ENCODE results near the gene MRAP. TPM values are rescaled to one million over a fixed set of nuclear protein-coding genes. Genes with fewer than 3 reads are reported as not detected.

MRAP gene
- total and polyA plus RNA-seq, 10 of the 15 experiments (the other 5 are each of a cell fraction or from before 2014, with no cell fraction given), result 0.34 to 1.2 TPM; not detected in 8

GRCh38 chr21:32311621-32312020, 13.0 kb downstream of the MRAP start:
- ChIA-PET CTCF (no interaction called here), POLR2A (no interaction called here), RAD21 (ENCODE audit: unreplicated experiment) (no interaction called here), SMC1A (ENCODE audit: uncharacterized antibody, unreplicated experiment) (no interaction called here)
- BruUV-seq (replicated peaks), result no TSS peak
- Histone ChIP-seq H3K9ac (ENCODE audit: control insufficient read depth, insufficient read depth, low read length) (no peak overlapping the region), H3K4me2 (ENCODE audit: control insufficient read depth, insufficient read depth) (no peak overlapping the region), H4K20me1 (ENCODE audit: control insufficient read depth, insufficient read depth) (no peaks in the 10 kb centered on the region), H3K27me3 (replicated peaks in 1 of 2; ENCODE audit: control insufficient read depth in 2 of 2, insufficient read depth in 2 of 2, low read length in 1 of 2) (no peaks in the 10 kb centered on the region), H3K79me2 (ENCODE audit: control insufficient read depth, insufficient read depth, low read length) (no peaks in the 10 kb centered on the region), H3K4me1 (ENCODE audit: control insufficient read depth, insufficient read depth, low read length) (no peaks in the 10 kb centered on the region), H3K27ac (ENCODE audit: control insufficient read depth, insufficient read depth) (no peak overlapping the region), H2AFZ (ENCODE audit: control insufficient read depth, low read depth, low read length) (no peak overlapping the region), H3K9me3 (replicated peaks; ENCODE audit: control insufficient read depth, insufficient read depth, low read length) (no peaks in the 10 kb centered on the region), H3K4me3 (no peak overlapping the region), H3K36me3 (ENCODE audit: control insufficient read depth in 2 of 2, insufficient read depth in 2 of 2, low read length in 1 of 2) (peaks cover 15 to 17% of the 10 kb centered on the region in 2 experiments; a peak in 3 of 4 replicates)
- 0 out of 2 replicates have a peak, but pooled peaks have one; percentile 27 for TF ChIP-seq POLR2A (IDR thresholded peaks at IDR 0.05; ENCODE audit: low read depth, low read length)
- TF ChIP-seq RCOR1 (conservative IDR thresholded peaks at IDR 0.05; ENCODE audit: low read depth, low read length), result no peak
- TF ChIP-seq RBBP5 (conservative IDR thresholded peaks at IDR 0.05), result no peak
- FAIRE-seq (no peak), ATAC-seq (no peak), DNase-seq (ENCODE audit: low read depth, low spot score) (no peak)
- intact Hi-C loops (cut with micrococcal nuclease; ENCODE audit: unreplicated experiment) (no loop called here), in situ Hi-C loops (cut with MboI) (no loop called here)
- WGBS (ENCODE audit: insufficient coverage, insufficient replicate concordance, low lambda C conversion rate, missing lambda C conversion rate), result 92% methylated on average over 9 of the region's 9 CpGs

- Histone ChIP-seq H3K27ac (ENCODE audit: control insufficient read depth, insufficient read depth) (no peak overlapping the region), H3K36me3 (ENCODE audit: control insufficient read depth in 2 of 2, insufficient read depth in 2 of 2, low read length in 1 of 2) (peaks cover 19 to 21% of the 10 kb centered on the region in 2 experiments; a peak in 3 of 4 replicates), H3K4me3 (no peak overlapping the region), H3K79me2 (ENCODE audit: control insufficient read depth, insufficient read depth, low read length) (no peaks in the 10 kb centered on the region), H3K4me2 (ENCODE audit: control insufficient read depth, insufficient read depth) (no peak overlapping the region), H2AFZ (ENCODE audit: control insufficient read depth, low read depth, low read length) (no peak overlapping the region), H3K27me3 (replicated peaks in 1 of 2; ENCODE audit: control insufficient read depth in 2 of 2, insufficient read depth in 2 of 2, low read length in 1 of 2) (no peaks in the 10 kb centered on the region), H4K20me1 (ENCODE audit: control insufficient read depth, insufficient read depth) (no peaks in the 10 kb centered on the region), H3K4me1 (ENCODE audit: control insufficient read depth, insufficient read depth, low read length) (no peaks in the 10 kb centered on the region), H3K9me3 (replicated peaks; ENCODE audit: control insufficient read depth, insufficient read depth, low read length) (no peaks in the 10 kb centered on the region), H3K9ac (ENCODE audit: control insufficient read depth, insufficient read depth, low read length) (no peak overlapping the region)
- ChIA-PET RAD21 (ENCODE audit: unreplicated experiment) (no interaction called here), POLR2A (no interaction called here), CTCF (no interaction called here), SMC1A (ENCODE audit: uncharacterized antibody, unreplicated experiment) (no interaction called here)
- 96% methylated on average over 5 of the region's 5 CpGs for WGBS (ENCODE audit: insufficient coverage, insufficient replicate concordance, low lambda C conversion rate, missing lambda C conversion rate)
- no peak for DNase-seq (ENCODE audit: low read depth, low spot score)
- no TSS peak for BruUV-seq (replicated peaks)
- no peak for ATAC-seq
- FAIRE-seq, result no peak
- no peak for TF ChIP-seq IRF5 (IDR thresholded peaks at IDR 0.05; ENCODE audit: borderline replicate concordance)
- intact Hi-C loops (cut with micrococcal nuclease; ENCODE audit: unreplicated experiment) (no loop called here), in situ Hi-C loops (cut with MboI) (no loop called here)
Measured at GRCh38 chr21:32312326-32312725, 13.7 kb downstream of the MRAP start.
